T47D (cell line): Measurements from ENCODE around the gene RFWD3.

ENCODE experiments used
- DNase-seq, 2 experiments: peaks; one replicate each; pipeline versions ENCODE4 v3.0.0 to v3.0.0-alpha.2; 2011 to 2012; ENCODE audit warnings: low read depth in 1 of 2, low spot score in 1 of 2
- JUND ChIP-seq: IDR thresholded peaks from 2 replicates; pipeline ENCODE4 v1.6.1; 2012; ENCODE audit warnings: low read depth
- in situ Hi-C: cut with HindIII; loops from 2 replicates; pipeline ENCODE4 v1.10.0; 2016; ENCODE audit warnings: low sequenced_read_pairs, low pct_unique_long_range_greater_than_20kb

Gene RFWD3

DNA sequence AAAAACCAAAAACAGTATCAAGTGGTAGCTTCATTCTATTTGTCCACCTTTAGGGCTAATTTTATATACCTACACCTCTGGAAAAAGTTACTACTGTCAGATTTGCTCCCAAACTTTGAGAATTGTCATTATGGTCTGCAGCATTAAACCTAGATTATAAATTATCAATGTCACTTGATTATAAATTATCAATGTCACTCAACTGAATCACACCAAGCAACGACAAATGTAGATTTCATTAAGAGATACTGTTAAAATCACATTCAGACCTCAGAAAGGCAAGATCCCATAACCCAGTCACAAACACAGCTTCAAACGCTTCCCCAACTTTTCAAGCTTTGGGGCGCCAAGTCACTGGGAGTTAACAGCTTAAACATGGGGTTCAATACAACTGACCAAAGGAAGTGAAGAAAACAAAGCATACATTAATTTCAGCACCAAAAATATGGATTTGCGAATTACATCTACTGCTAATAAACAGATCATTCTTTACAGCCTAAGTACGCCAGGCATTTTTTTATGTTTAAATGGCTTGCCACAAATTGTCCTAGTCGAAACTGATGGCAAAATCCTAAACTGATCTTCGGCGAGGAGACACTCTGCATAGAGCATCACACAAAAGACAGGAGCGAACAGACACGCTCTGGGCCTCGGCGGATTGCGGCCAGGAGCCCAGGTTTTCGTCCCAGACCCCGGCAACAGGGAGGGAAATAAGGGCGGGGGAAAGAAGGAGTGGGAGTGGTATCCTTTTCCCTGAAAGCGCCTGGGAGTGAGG is 60.7 kb downstream of the RFWD3 start:
- TF ChIP-seq JUND, result no peak
- no peak for DNase-seq
- in situ Hi-C loops, result no loop called here

DNA sequence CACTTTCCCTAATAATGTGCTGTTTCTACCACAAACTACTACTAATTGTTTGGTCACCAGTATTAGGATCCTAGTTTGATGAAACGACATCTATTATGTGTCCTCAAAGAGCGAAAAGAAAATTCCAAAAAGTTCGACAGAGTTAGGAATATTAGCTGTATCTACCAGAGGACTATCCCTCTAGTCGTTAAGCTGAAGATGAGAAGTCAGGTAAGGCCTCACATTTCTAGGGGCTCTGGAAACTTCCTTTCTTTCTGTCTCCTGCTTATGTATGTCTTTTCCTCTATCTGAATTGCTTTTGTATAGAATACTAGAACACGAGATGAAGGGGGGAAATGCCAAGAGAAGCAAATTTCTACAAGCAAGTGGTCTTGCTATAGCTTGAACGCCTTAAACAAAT is 61.3 kb downstream of the RFWD3 start:
- no peak for DNase-seq
- in situ Hi-C loops, result no loop called here
- no peak for TF ChIP-seq JUND

DNA sequence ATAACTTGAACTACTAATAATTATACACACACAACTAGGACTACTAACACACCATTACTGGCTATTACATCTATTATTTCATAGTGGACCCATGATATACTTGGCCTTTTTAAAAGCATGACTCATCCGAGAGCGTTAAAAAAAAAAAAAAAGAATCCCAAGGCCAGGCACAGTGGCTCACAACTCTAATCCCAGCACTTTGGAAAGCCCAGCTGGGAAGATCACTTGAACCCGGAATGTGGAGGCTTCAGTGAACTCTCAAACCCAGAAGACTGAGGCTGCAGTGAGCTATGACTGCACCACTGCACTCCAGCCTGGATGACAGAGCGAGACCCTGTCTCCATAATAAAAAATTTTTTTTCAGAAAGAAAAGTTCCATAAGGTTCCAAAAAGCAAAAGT is 62.8 kb downstream of the RFWD3 start:
- in situ Hi-C loops, result no loop called here
- DNase-seq, result no peak
- no peak for TF ChIP-seq JUND

DNA sequence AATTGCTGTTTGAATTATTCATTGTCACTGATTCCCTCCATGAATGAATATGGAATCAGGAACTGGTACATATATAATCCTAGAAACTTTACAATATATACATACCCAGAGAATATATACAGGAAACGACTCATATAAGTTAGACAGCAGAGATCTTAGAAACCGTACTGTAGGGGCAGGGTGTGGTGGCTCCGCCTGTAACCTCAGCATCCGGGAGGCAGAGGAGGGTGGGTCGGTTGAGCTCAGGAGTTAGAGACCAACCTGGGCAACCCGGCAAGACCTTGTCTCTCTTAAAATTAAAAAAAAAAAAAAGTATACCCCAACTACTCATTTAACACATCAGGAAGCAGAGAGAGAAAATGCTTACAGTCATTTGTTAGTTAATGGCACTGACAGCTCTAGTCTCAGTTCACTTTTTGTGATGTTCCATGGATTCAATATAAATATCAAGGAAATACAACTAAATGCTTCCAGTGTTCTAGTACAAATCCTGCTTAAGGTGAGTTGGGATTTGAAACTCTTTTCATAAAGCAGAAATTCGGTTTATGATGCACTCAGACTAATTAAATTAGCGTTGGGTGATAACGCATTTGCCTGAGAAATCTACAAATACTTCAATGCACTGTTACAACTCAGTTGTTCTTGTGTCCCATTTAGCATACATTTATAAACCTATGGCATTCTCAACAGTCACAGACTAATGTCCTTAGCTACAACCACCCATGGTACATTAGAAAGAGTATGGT is 65.4 kb downstream of the RFWD3 start:
- in situ Hi-C loops, result no loop called here
- no peak for DNase-seq
- no peak for TF ChIP-seq JUND

DNA sequence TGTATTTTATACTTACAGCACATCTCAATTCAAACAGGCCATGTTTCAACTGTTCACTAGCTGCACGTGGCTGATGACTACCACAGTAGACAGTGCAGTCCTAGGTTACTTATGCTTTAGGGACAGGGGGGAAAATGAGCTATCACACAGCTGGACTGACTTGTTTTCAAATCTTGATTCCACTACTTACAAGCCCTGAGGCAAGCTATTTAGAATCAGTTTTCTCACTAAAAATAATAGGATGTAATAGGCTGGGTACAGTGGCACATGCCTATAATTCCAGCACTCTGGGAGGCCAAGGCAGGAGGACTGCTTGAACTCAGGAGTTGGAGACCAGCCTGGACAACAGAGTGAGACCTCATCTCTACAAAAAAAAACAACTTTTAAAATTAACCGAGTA is 70.1 kb downstream of the RFWD3 start:
- no peak for DNase-seq
- in situ Hi-C loops, result no loop called here
- no peak for TF ChIP-seq JUND

DNA sequence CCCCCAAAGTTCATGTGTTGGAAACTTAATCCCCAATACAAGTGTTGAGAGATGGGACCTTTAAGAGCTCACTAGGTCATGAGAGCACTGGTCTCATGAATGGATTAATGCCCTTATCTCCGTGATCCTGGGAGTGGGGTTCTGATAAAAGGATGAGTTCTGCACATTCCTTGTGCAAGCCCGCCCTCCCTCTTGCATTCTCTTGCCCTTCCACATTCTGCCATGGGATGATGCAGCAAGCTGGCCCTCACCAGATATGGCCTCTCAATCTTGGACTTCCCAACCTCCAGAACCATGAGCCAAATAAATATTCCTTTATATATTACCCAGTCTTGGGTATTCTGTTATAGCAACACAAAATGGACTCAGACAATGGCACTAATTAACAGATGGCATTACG is 73.8 kb downstream of the RFWD3 start:
- DNase-seq, result no peak
- in situ Hi-C loops, result no loop called here
- TF ChIP-seq JUND, result no peak

DNA sequence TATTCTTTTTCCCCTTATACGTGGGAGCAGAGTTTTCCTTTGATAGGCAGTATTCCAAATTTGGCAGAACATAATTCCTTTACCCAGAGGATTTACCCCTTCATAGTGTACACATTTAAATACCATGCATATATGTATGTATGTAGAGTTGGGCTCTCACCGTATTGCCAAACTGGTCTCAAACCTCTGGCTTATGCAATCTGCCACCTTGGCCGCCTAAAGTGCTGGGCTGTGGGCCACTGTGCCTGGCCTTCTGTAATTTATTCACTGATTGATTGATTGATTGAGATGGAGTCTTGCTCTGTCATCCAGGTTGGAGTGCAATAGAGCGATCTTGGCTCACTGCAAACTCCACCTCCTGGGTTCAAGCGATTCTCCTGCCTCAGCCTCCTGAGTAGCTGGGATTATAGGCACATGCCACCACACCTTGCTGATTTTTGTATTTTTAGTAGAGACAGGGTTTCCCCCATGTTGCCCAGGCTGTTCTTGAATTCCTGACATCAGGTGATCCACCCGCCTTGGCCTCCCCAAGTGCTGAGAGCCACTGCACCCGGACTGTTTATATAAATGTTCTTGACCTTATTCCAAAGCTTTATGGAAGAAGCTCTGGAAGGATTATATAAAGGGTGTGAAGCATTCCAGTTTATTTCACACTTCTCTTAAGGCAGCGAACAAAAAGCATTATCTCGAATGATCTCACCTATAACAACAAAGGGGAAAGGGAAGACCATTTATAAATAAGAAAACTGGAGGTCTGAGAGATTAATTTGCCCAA is 74.6 kb downstream of the RFWD3 start:
- in situ Hi-C loops, result no loop called here

DNA sequence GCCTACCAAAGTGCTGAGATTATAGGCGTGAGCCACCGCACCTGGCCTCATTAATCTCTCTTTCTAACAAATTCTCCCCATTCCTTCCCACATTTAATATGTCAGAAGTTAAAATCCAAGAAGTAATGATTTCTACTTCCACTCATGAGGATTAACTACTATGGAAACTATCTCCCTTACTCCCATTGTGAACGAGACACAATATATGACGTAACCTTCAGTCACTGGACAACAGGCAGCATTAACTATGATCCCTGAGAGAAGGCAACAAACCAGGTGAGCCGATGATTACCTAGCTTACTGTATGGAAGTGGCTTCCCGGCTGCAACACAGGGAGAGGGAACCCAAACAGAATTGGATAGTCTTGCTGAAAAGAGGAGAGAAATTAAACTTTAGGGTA is 79.7 kb downstream of the RFWD3 start:
- in situ Hi-C loops, result no loop called here
- no peak for DNase-seq
- no peak for TF ChIP-seq JUND

More for the DNA sequence above, 74.6 kb downstream of the RFWD3 start:
- no peak for DNase-seq
- TF ChIP-seq JUND, result no peak

DNA sequence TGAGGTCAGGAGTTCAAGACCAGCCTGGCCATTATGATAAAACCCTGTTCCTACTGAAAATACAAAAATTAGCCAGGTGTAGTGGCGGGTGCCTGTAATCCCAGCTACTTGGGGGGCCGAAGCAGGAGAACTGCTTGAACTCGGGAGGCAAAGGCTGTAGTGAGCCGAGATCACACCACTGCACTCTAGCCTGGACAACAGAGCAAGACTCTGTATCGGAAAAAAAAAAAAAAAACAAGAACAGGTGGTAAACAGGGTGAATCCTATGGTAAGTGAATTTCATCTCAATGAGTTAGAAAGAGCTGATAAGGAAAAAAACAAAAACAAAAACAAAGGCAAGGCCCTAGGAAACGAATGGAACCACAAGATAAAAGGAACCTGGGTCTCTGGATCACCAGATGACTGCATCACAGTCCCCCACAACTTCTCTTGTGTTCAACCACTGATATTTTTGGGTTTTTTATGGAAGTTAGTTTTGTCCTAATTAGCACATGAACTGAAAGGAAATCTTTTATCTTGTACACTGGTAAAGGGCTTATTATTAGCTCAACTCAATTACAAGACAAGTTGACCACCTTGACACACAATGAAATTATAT is 80.7 kb downstream of the RFWD3 start:
- no peak for TF ChIP-seq JUND
- DNase-seq, result no peak
- in situ Hi-C loops, result no loop called here

DNA sequence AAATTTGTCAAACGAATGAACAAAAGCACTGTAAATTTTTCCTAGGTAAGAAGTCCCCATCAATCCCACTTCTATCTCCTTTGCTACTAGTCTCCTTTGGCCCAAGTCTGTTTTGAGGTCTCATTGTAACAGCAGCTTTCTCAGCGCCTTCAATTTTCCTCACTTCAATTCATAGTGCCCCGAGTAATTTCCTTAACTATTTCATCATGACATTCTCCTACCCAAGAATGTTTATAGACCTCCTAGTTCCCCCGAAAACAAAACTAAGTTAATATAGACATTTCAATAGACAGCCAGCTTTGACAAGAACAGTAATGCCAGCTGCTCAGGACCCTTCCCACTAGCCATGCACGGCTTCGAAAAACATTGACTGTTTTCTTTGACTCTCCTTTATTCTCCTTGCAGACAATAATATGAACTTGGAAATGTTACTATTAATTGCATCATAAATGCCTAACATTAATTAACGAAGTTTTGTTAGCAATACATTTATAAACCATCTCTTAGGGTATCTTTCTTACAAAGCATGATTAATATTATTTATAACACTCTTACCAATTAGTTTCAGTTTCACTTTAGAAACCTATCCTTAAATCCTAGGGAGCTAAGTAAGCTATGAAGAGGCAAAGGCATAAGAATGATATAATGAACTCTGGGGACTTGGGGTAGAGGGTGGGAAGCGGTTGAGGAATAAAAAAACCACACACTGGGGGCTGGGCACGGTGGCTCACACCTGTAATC is 82.6 kb downstream of the RFWD3 start:
- TF ChIP-seq JUND, result no peak
- in situ Hi-C loops, result no loop called here
- DNase-seq, result no peak

DNA sequence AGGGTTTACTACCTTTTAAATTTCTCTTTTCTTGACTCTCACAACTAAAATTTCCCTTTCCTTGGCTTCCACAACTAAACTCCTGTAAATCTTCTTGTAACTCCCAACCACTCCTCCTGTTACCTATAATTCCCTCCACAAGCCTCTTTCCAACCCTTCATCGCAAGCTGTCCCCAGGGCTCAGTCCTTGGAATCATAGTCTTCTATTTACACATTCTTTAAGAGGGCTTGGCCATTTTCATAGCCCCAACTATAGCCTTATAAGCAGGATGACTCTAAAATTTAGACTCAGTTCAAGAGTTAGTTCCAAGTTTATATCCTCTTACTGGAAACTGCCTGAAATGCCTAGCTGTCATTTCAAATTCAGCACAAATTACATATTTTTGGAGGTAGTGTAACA is 83.7 kb downstream of the RFWD3 start:
- in situ Hi-C loops, result no loop called here
- TF ChIP-seq JUND, result no peak
- no peak for DNase-seq

DNA sequence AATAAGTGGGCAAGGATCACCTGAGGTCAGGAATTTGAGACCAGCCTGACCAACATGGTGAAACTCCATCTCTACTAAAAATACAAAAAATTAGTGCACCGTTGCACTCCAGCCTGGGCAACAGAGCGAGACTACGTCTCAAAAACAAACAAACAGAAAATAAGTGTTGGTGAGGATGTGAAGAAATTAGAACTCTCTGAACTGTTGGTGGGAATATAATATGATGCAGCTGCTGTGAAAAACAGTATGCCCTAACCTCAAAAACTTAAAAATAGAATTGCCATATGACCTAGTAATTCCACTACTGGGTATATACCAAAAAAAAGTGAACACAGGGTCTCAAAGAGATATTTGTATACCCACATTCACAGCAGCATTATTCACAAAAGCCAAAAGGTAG is 85.8 kb downstream of the RFWD3 start:
- in situ Hi-C loops, result no loop called here
- no peak for TF ChIP-seq JUND
- DNase-seq, result no peak
